GM12875 (cell line): Measurements from ENCODE around the gene DDO.

ENCODE experiments used
- H3K4me3 ChIP-seq: one replicate; pipeline ENCODE4 v1.5.1; 2011; ENCODE audit warnings: low read depth, low read length, control low read depth
- CTCF ChIP-seq: IDR thresholded peaks from 2 replicates; pipeline ENCODE4 v1.5.1; 2011; ENCODE audit warnings: low read depth, mild to moderate bottlenecking, control low read depth, inconsistent platforms, low read length, moderate library complexity, borderline replicate concordance; ENCODE audit not compliant: insufficient read depth

DDO gene

GRCh38 chr6:110368284-110368683 is 47.1 kb downstream of the DDO start:
- H3K4me3 ChIP-seq = no peak overlapping the region
- TF ChIP-seq CTCF = no peak

GRCh38 chr6:110367825-110368224 is 47.5 kb downstream of the DDO start:
- TF ChIP-seq CTCF = no peak
- H3K4me3 ChIP-seq = no peak overlapping the region

GRCh38 chr6:110366975-110367374 is 48.4 kb downstream of the DDO start:
- TF ChIP-seq CTCF = no peak
- no peak overlapping the region for H3K4me3 ChIP-seq

- TF ChIP-seq CTCF = no peak
- no peak overlapping the region for H3K4me3 ChIP-seq
These were observed 49.1 kb downstream of the DDO start for GRCh38 chr6:110366256-110366655.

- no peak for TF ChIP-seq CTCF
- H3K4me3 ChIP-seq = no peak overlapping the region
These were observed 50.8 kb downstream of the DDO start for GRCh38 chr6:110364364-110365105.

GRCh38 chr6:110363748-110364147 is 51.6 kb downstream of the DDO start:
- H3K4me3 ChIP-seq = no peak overlapping the region
- no peak for TF ChIP-seq CTCF

- no peak overlapping the region for H3K4me3 ChIP-seq
- TF ChIP-seq CTCF = no peak
These were observed 54.7 kb downstream of the DDO start for GRCh38 chr6:110360676-110361075.
